Neural cell (in vitro differentiated cells): Measurements from ENCODE around the gene RAMP2.

ENCODE experiments used
- EP300 ChIP-seq: fragments of 450-650 bp; conservative IDR thresholded peaks from 2 replicates; pipeline ENCODE4 v1.6.1; 2014; ENCODE audit warnings: antibody characterized with exemption, mild to moderate bottlenecking, moderate library complexity; ENCODE audit not compliant: poor library complexity, severe bottlenecking
- EZH2 ChIP-seq: fragments of 200-600, 300-800 bp; shearing (Covaris generic), sonication (generic); IDR thresholded peaks from 2 replicates; pipeline ENCODE4 v1.6.1; 2014; ENCODE audit warnings: antibody characterized with exemption, low read length, borderline replicate concordance, mild to moderate bottlenecking; ENCODE audit not compliant: insufficient read depth, poor library complexity, severe bottlenecking
- POLR2AphosphoS5 ChIP-seq: IDR thresholded peaks from 2 replicates; pipeline ENCODE4 v1.6.1; 2012
- RAD21 ChIP-seq: fragments of 450-650 bp; conservative IDR thresholded peaks from 2 replicates; pipeline ENCODE4 v1.6.1; 2014; ENCODE audit warnings: antibody characterized with exemption, mild to moderate bottlenecking, moderate library complexity
- REST ChIP-seq: IDR thresholded peaks from 2 replicates; pipeline ENCODE4 v1.6.1; 2012; ENCODE audit warnings: borderline replicate concordance
- TAF1 ChIP-seq: IDR thresholded peaks from 2 replicates; pipeline ENCODE4 v1.6.1; 2012; ENCODE audit warnings: low read depth
- TF ChIP-seq, protein P1 (sequence below): fragments of 450-650 bp; IDR thresholded peaks from 2 replicates; pipeline ENCODE4 v1.5.1; 2014; ENCODE audit warnings: antibody characterized with exemption, mild to moderate bottlenecking, moderate library complexity; ENCODE audit not compliant: poor library complexity, severe bottlenecking

- TF ChIP-seq POLR2AphosphoS5 (no peak), EP300 (no peak), TAF1 (no peak), EZH2 (no peak), REST (no peak), RAD21 (no peak)
- TF ChIP-seq, protein P1, sequence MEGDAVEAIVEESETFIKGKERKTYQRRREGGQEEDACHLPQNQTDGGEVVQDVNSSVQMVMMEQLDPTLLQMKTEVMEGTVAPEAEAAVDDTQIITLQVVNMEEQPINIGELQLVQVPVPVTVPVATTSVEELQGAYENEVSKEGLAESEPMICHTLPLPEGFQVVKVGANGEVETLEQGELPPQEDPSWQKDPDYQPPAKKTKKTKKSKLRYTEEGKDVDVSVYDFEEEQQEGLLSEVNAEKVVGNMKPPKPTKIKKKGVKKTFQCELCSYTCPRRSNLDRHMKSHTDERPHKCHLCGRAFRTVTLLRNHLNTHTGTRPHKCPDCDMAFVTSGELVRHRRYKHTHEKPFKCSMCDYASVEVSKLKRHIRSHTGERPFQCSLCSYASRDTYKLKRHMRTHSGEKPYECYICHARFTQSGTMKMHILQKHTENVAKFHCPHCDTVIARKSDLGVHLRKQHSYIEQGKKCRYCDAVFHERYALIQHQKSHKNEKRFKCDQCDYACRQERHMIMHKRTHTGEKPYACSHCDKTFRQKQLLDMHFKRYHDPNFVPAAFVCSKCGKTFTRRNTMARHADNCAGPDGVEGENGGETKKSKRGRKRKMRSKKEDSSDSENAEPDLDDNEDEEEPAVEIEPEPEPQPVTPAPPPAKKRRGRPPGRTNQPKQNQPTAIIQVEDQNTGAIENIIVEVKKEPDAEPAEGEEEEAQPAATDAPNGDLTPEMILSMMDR, result no peak
Observed at GRCh38 chr17:42779304-42779935, 18.4 kb downstream of the RAMP2 start.
